Neuron (in vitro differentiated cells): ENCODE measurements around the gene IDH2.

ENCODE experiments used
- H2AFZ ChIP-seq: one replicate; pipeline ENCODE4 v1.6.1; 2013; ENCODE audit warnings: low read depth, mild to moderate bottlenecking, inconsistent platforms, low read length, moderate library complexity
- H3K27me3 ChIP-seq: one replicate; pipeline ENCODE4 v1.6.1; 2013; ENCODE audit warnings: low read length; ENCODE audit not compliant: insufficient read depth
- H3K36me3 ChIP-seq: one replicate; pipeline ENCODE4 v1.6.1; 2013; ENCODE audit warnings: low read length; ENCODE audit not compliant: insufficient read depth
- H3K4me1 ChIP-seq: one replicate; pipeline ENCODE4 v1.6.1; 2013; ENCODE audit warnings: low read length; ENCODE audit not compliant: insufficient read depth
- H3K4me3 ChIP-seq: 2 replicates; pipeline ENCODE4 v1.5.1; 2013; ENCODE audit warnings: mild to moderate bottlenecking, low read length, moderate library complexity
- H3K9me3 ChIP-seq: one replicate; pipeline ENCODE4 v1.6.1; 2013; ENCODE audit warnings: low read length

The IDH2 gene

DNA sequence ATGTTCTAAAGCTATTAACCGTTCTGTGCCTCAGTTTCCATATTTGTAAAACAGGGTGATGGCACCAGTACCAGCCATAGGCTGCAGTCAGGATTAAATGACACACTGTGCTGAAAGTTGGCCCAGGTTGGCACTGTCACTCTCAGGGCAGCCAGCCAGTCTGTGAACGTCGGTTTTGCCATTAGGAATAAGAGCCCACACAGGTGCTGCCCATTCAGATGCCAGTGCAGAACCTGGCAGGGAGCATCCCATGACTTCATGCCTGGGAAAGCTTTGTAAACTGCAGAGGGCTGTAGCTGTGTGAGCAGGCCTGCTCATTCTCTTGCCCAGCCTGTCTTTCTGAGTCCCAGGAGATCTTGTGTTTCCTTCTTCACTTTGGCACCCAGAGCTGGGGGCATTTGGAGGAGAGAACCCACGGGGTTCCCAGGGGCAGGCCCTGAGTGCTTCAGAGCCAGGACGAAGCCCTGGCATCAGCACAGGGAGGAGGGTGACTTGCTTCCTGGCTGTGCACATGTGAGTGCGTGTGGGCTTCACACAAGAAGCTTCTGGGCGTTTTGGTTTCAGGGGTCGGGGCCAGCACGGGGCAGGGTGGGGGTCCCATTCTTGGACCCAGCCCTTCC is 54.2 kb downstream of the IDH2 start:
- Histone ChIP-seq H3K4me3 (no peak overlapping the region), H3K9me3 (peaks cover 2% of the 10 kb centered on the region), H3K4me1 (peaks cover 24% of the 10 kb centered on the region), H3K27me3 (no peaks in the 10 kb centered on the region), H2AFZ (no peak overlapping the region), H3K36me3 (peaks cover 2% of the 10 kb centered on the region)

- Histone ChIP-seq H3K27me3 (no peaks in the 10 kb centered on the region), H3K4me1 (peaks cover 32% of the 10 kb centered on the region), H3K9me3 (peaks cover 2% of the 10 kb centered on the region), H2AFZ (no peak overlapping the region), H3K36me3 (peaks cover 2% of the 10 kb centered on the region), H3K4me3 (no peak overlapping the region)
Measured at GRCh38 chr15:90046911-90047392, 55.3 kb downstream of the IDH2 start.

DNA sequence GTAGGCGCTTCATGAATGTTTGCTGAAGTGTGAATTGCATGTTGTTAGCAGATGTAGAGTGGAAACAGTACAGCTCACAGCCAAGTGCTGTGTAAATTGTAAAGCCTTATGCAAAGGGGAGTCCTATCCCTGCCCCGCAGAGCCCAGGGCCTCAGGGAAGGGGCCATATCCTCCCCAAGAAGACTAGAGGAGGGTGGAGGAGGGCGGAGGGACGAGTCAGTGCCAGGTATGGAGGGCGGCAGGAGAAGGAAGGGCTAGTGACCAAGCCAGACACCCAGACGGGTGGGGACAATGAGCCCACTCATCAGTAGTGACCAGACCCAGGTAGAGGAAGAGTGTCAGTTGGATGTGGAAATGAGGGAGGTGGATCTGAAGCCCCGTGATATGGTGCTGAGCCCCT is 56.0 kb downstream of the IDH2 start:
- Histone ChIP-seq H3K36me3 (peaks cover 2% of the 10 kb centered on the region), H3K4me3 (no peak overlapping the region), H3K9me3 (peaks cover 2% of the 10 kb centered on the region), H2AFZ (no peak overlapping the region), H3K4me1 (peaks cover 35% of the 10 kb centered on the region), H3K27me3 (no peaks in the 10 kb centered on the region)

DNA sequence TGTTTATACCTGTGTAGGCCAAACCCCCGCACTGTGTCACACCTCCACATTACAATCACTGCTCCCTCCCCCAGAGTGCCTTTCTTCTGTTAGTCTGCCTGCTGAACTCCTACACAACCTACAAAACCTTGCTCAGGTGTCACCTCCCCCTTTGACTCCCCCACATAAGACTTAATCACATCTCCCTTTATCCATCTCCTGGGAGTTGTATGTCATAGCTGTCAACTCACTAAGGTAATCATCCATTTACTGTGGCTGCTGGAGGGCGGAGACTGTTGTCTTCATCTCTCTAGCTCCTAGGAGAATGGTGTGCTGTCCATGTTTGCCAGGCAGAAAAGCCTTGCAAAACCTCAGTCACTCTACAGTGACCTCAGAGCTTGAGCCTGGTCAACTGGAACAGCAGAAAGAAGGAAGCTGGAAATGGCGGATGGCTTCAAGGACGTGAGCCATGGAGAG is 57.3 kb downstream of the IDH2 start:
- no peak overlapping the region for H3K4me3 ChIP-seq
- no peak overlapping the region for H2AFZ ChIP-seq
- no peaks in the 10 kb centered on the region for H3K9me3 ChIP-seq

DNA sequence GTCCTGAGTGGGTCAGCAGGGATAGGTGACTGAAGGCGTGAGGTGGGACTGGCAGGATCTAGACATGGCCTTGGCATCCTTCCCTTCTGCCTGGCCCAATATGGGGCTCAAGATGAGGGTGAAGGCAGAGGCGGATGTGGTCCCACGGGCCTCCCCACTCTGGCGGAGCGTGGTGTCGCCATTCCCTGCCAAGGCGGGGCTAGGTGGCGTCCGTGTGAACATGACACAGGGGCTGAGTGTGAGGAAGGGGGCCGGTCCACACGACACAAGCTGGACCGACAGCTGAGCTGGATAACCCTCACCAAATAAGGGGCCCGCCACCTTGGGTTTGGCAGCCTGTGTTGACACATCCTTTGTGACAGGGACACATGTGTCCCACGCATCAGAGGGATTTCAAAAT is 58.1 kb downstream of the IDH2 start:
- Histone ChIP-seq H3K36me3 (no peaks in the 10 kb centered on the region), H3K4me3 (no peak overlapping the region), H2AFZ (no peak overlapping the region), H3K27me3 (no peaks in the 10 kb centered on the region), H3K9me3 (no peaks in the 10 kb centered on the region), H3K4me1 (peaks cover 44% of the 10 kb centered on the region)

More for the DNA sequence above, 57.3 kb downstream of the IDH2 start:
- H3K4me1 ChIP-seq, result peaks cover 43% of the 10 kb centered on the region
- H3K27me3 ChIP-seq, result no peaks in the 10 kb centered on the region
- H3K36me3 ChIP-seq, result no peaks in the 10 kb centered on the region

DNA sequence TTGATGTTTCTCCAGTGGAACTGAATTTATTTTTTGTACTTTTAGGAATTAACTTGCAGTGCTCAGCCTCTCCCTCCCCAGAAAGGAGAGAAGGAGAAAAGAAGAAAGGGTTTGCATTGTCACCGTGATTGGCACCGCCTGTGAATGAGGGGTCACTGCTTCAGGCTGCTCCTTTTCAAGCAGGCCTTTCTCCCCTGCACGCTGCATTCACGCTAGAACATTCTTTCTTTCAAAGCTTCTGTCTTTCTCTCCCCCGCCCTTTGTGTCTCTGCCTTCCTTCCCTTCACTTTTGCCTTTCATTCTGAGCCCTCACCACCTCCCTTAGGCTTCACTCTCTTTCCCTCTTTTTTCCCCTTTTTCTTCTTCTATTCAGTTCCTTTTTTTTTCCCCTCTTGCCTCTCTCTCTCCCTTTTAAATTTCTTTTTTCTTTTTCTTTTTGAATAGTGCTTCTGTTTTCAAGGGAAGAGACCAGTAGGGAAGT is 58.7 kb downstream of the IDH2 start:
- Histone ChIP-seq H3K9me3 (no peaks in the 10 kb centered on the region), H3K4me3 (no peak overlapping the region), H3K4me1 (peaks cover 44% of the 10 kb centered on the region), H2AFZ (no peak overlapping the region), H3K27me3 (no peaks in the 10 kb centered on the region), H3K36me3 (no peaks in the 10 kb centered on the region)

- no peaks in the 10 kb centered on the region for H3K9me3 ChIP-seq
- H3K4me1 ChIP-seq, result peaks cover 46% of the 10 kb centered on the region
- H2AFZ ChIP-seq, result no peak overlapping the region
- no peak overlapping the region for H3K4me3 ChIP-seq
- no peaks in the 10 kb centered on the region for H3K27me3 ChIP-seq
- H3K36me3 ChIP-seq, result no peaks in the 10 kb centered on the region
Measured at GRCh38 chr15:90042766-90043529, 59.3 kb downstream of the IDH2 start.

DNA sequence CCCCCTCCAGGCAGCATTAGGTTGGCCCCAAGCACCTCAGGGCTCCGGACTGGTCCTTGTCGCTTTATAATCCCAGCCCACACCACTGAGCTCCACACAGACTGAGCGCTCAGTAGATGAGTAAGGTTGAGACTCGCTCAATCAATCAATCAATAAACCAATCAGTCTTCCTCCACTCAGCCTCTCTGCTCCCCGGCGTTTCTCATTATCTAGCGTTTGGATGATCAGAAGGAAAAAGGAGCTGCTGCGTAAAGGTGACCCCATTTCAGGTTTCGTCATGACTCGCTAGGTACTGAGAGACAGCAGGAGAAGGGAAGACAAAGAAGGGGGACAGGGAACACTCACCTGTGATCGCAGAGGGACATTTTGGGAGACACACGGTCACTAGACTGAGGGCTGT is 59.9 kb downstream of the IDH2 start:
- H2AFZ ChIP-seq, result no peak overlapping the region
- no peaks in the 10 kb centered on the region for H3K36me3 ChIP-seq
- no peak overlapping the region for H3K4me3 ChIP-seq
- H3K27me3 ChIP-seq, result no peaks in the 10 kb centered on the region
- H3K9me3 ChIP-seq, result no peaks in the 10 kb centered on the region
- peaks cover 52% of the 10 kb centered on the region for H3K4me1 ChIP-seq

DNA sequence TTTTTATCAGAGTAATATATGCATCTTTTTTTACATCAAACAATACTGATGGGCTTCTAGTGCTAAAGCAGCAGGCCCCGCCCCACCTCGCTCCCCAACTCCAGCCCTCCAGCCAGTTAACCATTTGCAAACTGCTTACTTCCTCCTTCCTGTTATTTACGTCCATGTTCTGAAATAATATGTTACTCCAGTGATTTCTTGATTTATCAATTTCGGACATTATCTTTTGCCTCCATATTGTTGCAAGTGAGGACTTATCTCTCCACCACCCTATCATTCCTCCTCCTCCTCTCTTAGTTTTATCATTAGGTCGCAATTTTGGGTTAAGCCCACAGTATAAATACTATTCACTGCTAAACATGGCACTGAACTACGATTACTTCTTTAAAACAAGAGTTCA is 61.6 kb downstream of the IDH2 start:
- Histone ChIP-seq H3K27me3 (no peaks in the 10 kb centered on the region), H3K36me3 (no peaks in the 10 kb centered on the region), H2AFZ (no peak overlapping the region), H3K9me3 (no peaks in the 10 kb centered on the region), H3K4me3 (no peak overlapping the region), H3K4me1 (peaks cover 68% of the 10 kb centered on the region)

- Histone ChIP-seq H2AFZ (no peak overlapping the region), H3K4me3 (no peak overlapping the region), H3K9me3 (no peaks in the 10 kb centered on the region), H3K36me3 (no peaks in the 10 kb centered on the region), H3K27me3 (no peaks in the 10 kb centered on the region), H3K4me1 (peaks cover 71% of the 10 kb centered on the region)
Measured at GRCh38 chr15:90039996-90040395, 62.3 kb downstream of the IDH2 start.

GRCh38 chr15:90038632-90039095 is 63.6 kb downstream of the IDH2 start:
- Histone ChIP-seq H3K4me3 (no peak overlapping the region), H3K4me1 (peaks cover 66% of the 10 kb centered on the region), H2AFZ (no peak overlapping the region), H3K36me3 (no peaks in the 10 kb centered on the region), H3K9me3 (no peaks in the 10 kb centered on the region), H3K27me3 (no peaks in the 10 kb centered on the region)

DNA sequence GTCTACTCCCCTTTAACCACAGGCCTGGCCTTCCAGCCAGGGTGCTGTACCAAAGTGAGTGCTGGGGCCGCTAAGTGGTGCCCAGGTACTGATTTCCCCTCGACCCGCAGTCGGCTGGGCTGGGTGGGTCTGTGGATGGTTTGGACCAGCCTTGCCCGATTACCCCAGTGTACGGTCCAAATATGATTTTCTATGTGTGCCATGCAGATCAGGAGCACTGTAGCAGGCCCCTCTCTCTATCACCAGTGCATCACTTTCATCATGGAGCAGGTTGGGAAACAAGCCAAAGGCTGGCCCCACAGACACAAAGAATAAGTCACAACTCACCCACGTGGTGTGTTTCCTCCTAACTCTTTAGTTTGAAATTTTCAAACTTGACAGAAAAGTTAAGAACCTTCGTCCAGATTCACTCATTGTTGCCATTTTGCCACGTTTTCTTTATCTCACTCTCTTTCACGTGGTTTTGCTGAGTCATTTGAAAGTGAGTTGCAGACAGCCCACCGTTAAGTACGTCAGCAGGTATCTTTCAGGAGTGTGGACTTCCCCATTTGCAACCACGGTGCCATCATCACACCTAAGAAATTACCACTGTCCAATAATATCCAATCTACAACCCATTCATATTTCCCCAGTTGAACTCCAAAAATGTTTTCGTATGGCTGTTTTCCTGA is 64.2 kb downstream of the IDH2 start:
- Histone ChIP-seq H3K9me3 (no peaks in the 10 kb centered on the region), H3K4me1 (peaks cover 61% of the 10 kb centered on the region), H2AFZ (no peak overlapping the region), H3K4me3 (no peak overlapping the region), H3K36me3 (no peaks in the 10 kb centered on the region), H3K27me3 (no peaks in the 10 kb centered on the region)

GRCh38 chr15:90037511-90037860 is 64.8 kb downstream of the IDH2 start:
- Histone ChIP-seq H3K36me3 (no peaks in the 10 kb centered on the region), H3K4me3 (no peak overlapping the region), H3K9me3 (no peaks in the 10 kb centered on the region), H2AFZ (no peak overlapping the region), H3K4me1 (peaks cover 55% of the 10 kb centered on the region), H3K27me3 (no peaks in the 10 kb centered on the region)
